HG02759 (cell line): ENCODE results near the gene CMTM1.
"Not testable (repeated sequence)": the region's sequence is repeated elsewhere in the genome, so short reads cannot be mapped to it uniquely, and the experiment has no call there.

Experiments
- ATAC-seq: cut with Tn5 transposase; IDR thresholded peaks from one replicate; pipeline ENCODE4 v1.9.1; 2021; ENCODE audit warnings: mild to moderate bottlenecking, moderate library complexity; ENCODE audit not compliant: unreplicated experiment

CMTM1 gene

DNA sequence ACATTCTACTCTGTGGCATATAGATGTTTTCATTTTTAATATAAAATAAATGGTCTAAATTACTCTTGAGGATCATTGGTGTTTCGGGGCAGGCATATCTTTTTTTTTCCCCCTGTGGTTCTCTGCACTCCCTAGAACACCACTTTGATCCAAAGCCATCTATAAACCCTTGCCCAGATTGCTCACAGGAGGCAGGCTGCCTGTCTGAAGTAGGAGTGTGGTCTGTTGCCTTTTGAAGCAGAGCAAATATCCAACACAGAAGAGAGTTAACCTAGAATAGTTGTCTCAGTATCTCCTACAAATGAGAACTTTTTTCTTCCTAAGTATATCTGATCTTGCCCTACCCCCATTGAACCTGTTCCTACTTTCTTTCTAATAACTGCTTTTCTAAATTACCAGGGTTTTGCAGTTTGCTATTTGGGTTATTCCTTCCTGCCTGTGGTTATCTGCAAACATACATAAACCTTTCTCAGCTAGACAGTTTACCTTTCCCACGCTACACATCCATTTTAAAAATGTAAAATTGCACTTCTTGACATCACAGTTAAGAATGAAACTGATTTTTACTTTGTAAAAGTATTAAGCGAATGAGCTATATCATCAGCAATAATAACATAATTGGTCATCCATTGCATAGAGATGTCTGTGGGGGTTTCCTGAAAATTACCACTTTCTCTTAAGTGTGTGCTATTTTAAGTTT, 4.7 kb upstream of the CMTM1 start:
- no peak for ATAC-seq

DNA sequence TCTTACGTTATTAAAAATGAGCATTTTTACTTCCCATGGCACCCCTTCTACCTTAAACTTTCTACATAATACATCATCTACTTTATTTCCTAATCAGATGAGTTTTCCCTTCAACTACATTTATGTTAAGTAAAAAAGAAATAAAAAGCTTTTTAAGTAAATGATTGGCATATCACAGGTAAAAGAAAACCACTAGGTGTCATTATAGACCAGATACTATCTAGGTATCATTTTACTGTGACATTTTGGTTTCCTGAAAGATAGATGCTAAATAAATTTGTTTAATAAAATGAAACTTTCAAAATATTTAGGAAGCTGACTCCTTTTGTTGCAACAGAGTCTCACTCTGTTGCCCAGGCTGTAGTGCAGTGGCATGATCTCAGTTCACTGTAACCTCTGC, 3.8 kb upstream of the CMTM1 start:
- no peak for ATAC-seq

DNA sequence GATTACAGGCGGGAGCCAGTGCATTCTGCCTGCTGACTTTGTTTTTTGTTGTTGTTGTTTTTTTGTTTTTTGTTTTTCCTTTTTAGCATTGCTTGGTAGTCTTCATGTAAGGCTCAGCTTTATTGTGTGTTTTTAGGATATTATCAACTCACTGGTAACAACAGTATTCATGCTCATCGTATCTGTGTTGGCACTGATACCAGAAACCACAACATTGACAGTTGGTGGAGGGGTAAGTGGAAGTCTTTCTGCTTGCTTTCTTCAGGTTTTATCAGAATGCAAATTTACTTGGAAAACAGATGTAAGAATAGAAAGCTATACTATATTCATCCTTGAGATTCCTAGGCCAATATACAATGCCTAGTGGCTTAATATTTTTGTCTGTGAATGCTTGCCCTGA, 3.3 kb upstream of the CMTM1 start:
- no peak for ATAC-seq

DNA sequence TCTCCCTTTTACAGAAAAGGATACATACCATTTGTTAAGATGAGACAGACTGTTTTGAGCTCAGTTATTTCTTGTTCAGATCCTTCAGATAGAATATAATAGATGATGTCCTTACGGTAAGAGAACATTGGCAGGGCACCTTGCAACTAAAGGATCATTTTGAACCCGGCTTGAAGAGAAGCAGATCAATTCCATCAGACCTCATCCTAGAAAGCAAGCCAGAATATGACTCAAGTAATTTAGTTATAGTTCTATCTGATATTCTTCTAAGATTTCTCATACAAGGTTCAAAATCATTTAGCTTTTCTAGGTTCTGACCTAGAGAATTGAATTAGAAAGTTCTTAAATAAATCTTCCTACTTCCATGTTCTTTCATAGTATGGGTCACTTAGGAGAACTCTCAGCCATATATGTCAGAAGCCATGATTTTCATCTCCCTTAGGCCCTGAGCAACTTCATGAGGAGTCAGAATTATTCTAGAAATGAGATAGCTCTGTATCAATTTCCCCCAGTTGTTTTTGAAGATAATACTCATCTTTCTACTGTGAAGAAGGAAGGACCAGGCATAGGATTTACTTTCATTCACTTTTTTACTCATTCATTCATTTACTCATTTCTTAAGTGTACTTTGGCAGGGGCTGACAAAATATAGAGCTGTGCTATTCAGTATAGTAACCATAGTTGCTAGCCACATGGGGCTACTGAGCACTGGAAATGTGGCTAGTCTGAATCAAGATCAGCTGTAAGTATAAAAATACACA, 2.5 kb upstream of the CMTM1 start:
- ATAC-seq = no peak

DNA sequence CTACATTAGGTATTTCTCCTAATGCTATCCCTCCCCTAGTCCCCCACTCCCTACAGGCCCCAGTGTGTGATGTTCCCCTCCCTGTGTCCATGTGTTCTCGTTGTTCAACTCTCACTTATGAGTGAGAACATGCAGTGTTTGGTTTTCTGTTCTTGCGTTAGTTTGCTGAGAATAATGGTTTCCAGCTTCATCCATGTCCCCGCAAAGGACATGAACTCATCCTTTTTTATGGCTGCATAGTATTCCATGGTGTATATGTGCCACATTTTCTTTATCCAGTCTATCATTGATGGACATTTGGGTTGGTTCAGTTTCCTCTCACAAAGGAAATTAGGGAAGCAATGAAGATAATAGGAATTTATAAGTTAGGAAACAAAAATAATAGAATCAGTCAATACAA, 1.0 kb downstream of the CMTM1 start:
- not testable (repeated sequence) for ATAC-seq

DNA sequence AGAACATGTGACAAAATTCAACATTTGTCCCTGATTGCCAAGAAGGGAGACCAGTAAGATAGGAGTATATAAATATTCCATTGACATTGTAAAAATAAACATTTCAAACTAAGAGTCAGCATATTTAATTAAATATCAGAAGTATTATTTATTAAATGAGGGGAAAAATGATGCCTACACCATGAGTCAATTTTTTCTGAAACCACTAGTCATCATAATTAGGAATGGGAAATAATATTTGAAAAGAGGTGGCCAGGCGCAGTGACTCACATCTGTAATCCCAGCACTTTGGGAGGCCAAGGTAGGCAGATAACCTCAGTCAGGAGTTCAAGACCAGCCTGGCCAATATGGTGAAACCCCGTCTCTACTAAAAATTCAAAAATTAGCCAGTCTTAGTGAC, 2.1 kb downstream of the CMTM1 start:
- no peak for ATAC-seq

DNA sequence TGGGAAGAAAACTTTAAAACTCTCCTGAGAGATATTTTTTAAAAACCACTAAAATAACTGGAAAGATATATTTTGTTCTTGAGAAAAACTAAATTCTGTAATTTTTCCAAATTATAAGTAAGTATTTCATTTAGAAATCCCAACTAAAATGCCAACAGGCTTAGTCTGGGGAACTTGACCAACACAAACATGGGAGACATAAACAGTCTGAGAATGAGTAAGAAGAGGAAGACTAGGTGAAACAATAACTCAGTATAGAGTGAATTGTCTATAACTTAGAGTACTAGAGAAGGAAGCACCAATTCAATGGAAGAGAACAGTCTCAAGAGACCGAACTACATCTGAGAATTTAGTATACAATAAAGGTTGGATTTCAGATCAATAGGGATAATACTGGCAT, 2.9 kb downstream of the CMTM1 start:
- ATAC-seq = no peak

DNA sequence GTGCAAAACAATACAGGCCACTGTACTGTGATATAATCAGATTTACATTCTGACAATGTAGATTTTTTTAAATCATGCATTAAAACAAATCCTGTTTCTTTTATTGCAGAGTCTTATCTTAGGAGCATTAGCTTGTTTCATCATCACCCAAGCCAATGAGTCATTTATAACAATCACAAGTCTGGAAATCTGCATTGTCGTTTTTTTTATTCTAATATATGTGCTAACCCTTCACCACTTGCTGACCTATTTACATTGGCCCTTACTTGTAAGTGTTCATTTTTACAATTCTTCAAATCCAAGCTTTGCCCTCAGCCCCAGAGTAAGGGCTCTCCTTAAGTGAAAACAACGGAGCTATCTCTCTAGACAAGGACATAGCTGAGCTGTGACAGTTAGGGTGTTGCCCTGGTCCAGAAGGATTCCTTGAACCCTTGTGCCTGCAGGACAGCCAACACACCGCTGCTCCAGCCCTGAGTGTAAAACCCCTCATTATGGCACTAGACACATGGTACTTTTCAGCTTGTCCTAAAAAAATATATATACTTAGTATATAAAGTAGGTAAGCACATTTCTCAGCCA, 3.7 kb downstream of the CMTM1 start:
- ATAC-seq = no peak

DNA sequence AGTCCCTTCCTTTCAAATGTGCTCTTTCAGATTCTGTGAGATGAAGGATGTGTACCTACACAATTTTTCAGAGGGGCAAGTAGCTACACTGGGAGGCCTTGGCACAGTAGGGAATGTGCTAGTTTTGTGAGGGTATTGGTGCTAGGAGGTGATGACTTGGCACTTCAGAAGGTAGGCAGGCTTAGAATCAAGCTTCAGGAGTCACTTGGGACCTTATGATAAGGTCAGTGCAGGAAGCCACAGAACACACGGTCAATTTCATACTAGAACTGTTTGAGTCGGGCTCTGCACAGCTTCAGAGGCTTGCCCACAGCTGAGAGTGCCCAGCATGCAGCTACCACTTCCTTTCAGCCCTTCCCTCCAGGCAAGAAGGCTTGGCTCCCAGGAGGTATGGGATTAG, 6.1 kb downstream of the CMTM1 start:
- no peak for ATAC-seq

DNA sequence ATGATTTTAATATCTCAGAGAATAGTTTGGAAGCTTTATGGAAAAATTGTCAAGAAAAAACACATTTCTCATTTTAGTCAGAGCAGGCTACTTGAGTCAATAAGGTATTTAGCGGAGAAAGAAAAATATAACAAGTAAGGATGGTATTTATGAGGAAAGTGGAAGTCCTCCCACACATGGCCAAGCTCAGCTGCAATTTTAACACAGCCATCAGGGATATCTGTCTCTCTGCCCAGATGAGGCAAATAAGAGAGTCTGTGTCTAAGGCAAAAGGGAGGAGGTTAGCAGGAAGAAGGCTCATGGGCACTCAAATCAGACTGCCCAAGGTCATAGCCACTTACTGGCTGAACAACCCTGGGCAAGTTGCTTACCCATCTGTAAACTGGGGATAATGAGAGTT, 7.8 kb downstream of the CMTM1 start:
- ATAC-seq = no peak

DNA sequence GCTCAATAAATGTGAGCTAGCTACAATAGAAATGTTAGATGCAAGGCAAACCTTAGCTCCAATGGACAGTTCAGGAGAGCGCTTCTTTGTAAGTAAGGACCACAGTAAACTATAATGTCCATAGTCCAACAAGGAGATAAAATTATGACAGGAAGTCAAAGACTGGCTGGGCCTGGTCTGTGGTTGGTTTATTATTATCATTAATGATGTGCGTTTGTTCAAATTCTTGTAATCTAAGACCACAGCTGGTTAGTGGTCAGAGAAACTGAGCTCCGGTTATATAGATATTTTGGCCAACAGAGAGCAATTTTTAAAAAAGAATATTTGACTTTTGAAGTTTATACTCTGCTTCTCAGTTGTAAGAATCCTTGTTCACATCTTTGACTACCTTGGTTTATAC, 8.3 kb downstream of the CMTM1 start:
- ATAC-seq = no peak

DNA sequence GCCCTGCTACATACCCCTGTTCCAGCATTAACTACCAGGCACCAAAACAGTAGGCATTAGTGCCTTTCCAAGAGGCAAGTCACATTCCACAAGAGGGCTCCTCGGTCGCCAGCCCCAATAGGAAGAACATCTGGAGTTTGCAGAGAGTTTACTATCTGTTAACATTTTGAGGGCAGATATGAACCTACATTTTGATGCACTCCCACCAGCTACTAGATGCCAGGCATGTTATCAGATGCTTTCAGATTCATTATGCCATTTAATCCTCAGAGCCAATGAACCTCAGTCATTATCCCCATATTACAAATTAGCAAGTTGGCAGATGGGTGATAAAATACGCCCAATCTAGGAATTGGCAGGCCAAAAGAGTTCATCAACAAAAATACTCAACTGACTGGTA, 8.8 kb downstream of the CMTM1 start:
- no peak for ATAC-seq

DNA sequence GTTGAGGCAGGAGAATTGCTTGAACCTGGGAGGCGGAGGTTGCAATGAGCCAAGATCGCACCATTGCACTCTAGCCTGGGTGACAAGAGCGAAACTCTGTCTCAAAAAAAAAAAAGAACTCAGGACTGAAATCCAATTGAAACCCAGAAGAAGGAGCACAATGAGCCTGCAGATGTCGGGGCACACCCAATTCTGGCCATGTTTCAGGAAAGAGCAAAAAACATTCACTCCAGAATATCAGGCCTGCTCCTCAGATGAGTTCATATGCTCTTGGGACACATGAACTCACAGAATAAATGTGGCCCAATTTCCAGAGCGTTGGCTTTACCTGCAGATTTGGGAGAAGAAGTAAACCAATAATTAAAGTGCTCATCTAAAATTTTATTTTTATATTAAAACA, 10.1 kb downstream of the CMTM1 start:
- ATAC-seq = no peak

DNA sequence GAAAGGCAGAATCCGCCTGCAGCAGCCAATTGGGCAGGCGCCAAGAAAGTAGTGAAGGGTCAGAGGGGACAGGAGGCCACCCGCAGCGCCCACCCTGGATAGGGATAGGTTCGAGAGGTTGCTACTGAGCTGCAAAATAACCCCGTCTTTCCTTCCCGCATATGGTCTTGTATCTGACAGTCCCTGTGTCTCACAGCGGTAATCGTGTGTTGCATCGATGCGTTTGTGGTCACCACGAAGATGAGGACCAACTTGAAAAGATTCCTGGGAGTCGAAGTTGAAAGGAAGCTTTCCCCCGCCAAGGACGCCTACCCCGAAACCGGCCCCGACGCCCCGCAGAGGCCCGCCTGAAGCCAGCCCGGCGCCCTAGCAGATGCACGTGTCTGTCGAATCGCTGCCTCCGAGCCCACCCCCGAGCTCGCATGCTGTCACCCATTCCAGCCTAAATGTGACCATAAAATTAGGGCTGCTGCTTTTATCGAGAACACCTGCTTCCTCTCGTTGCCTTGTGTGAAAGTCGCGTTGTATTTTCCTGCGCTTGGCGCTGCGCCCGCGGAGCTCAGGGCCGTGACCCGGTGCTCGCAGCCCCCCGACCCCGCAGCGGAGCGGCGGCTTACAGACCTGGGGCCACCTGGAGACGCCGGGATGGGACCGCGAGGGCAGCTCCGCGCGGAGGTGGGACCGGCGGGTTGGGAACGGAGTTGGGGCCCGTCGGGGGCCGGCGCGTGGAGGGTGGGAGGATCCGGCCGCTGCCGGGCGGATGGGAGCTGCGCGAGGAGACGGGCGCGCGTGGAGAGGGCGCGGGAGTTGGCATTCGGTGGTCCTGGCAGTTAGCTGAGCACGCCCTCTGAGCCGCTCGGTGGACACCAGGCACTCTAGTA, 12.7 kb downstream of the CMTM1 start, which contains the start of gene CMTM2:
TSS of gene CMTM2 (plus strand) at position 813 of the 881 bp plus-strand sequence. CDS start 145 bp downstream, outside the sequence.
- no peak for ATAC-seq

DNA sequence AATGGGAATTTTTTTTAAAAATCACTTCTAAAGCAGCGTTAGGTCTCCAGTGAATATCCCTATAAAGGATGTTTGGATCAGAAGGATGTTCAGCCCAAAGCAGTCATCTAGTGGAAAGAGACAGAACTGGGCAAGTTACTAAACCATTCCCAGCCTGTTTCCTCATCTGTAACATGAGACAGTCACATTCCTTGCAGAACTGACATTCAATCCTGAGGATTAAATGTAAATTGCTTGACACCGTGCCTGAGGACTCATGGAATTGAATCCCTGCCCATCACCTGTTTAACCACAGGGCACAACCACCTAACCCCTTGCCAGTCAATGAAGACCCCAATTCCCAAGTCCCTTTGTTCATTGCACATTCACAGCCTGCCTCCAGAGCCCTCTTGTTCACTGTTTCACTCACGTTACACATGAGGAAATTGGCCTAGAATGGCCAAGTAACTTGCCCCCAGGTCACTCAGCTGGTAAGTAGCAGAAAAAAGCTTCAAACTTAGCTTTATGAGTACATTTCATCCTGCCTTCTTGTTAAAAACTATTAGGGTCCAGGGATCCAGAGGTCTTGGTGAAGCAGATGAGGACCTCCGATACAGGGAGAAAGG, 14.5 kb downstream of the CMTM1 start:
- no peak for ATAC-seq

DNA sequence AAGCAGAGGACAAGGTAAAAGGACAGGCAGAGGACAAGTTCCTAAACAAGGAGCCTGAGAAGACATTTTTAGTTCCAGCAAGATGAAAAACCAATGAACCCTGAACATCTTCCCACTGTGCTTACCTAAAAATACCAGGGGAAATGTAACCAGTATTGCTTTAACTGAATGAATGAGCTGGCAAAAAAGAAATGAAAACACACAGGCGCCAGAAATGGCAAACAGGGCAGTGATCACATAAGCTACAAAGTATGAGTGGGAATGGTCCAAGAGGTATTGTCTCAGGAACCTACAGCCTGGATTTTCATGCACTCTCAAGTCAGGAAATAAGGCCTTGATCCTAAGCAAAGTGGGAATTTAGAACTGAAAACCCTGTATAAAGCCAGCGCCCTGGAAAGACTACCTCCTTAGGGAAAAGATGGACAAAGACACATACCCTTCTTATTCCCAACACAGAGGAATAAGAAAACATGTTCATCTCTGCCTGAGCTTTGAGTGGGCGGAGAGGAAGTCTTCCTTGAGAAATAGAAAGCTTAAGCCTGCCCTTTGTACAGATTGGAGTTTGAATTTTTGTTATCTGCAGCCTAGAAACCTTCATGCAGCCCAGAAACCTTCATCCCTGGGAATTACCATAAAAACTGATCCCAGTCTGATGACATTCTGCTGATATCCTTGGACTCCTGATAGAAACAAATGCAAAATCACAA, 15.2 kb downstream of the CMTM1 start:
- no peak for ATAC-seq

DNA sequence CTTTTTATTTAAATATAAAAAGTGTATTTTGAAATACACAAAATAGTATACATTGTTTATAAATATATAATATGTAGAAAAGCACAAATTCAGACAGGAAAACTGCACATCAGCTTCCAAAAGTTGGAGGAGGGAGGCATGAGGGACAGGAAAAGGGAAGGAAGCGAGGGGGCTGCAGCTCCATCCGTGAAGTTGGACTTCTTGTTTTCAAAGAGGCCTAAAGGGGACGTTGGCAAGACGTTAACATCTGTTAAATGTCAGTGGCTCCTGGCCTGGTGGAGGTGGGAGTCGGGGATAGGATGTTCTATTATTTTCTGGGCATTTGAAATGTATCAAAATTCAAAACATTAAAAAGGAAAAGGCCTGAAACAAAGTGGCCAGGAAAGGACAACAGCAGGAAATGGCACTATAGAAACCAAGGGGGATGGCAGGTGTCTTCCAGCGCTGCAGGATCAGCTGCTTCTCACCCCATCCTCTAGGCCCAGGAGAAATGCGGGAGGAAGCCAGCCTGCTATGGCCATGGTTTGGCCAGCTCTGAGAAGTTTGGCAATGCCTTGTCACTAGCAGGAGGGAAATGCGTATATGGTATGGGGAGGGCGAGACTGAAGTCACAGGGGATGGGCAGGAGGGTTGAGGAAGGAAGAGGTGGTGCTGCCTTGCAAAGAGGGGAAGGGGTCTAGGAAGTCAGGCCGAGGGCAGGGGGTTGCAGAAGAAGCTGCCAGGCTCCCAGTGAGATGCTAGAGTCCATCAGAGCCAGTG, 19.4 kb downstream of the CMTM1 start:
- ATAC-seq = no peak

DNA sequence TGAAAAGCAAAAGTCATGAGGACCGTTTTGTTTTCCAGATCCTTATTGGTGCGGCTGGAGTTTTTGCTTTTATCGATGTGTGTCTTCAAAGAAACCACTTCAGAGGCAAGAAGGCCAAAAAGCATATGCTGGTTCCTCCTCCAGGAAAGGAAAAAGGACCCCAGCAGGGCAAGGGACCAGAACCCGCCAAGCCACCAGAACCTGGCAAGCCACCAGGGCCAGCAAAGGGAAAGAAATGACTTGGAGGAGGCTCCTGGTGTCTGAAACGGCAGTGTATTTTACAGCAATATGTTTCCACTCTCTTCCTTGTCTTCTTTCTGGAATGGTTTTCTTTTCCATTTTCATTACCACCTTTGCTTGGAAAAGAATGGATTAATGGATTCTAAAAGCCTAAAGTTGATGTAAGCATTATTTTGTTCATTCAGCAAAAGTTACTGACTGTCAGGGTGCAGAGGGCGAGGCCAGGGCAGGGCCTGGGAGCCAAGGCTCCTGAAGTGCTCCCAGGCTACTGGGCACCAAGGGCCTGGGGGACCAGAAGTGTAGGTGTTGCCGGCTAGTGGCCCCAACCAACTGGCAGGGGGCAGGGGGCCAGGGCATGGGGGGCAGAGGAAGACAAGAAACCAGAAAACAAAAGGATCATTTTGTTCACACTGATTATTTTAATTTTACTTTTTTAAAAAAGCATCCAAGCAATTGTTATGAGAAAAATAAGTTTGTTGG, 21.8 kb downstream of the CMTM1 start:
- no peak for ATAC-seq
